Measurements from ENCODE around the gene ANKRD52. TPM values are rescaled to one million over a fixed set of nuclear protein-coding genes. Genes with fewer than 3 reads are reported as not detected.

Gene ANKRD52
- total and polyA plus RNA-seq, 9 of the 15 experiments (the other 6 are each of a cell fraction or from before 2014, with no cell fraction given) = 0.52 to 46.8 (median 7.9) TPM

DNA sequence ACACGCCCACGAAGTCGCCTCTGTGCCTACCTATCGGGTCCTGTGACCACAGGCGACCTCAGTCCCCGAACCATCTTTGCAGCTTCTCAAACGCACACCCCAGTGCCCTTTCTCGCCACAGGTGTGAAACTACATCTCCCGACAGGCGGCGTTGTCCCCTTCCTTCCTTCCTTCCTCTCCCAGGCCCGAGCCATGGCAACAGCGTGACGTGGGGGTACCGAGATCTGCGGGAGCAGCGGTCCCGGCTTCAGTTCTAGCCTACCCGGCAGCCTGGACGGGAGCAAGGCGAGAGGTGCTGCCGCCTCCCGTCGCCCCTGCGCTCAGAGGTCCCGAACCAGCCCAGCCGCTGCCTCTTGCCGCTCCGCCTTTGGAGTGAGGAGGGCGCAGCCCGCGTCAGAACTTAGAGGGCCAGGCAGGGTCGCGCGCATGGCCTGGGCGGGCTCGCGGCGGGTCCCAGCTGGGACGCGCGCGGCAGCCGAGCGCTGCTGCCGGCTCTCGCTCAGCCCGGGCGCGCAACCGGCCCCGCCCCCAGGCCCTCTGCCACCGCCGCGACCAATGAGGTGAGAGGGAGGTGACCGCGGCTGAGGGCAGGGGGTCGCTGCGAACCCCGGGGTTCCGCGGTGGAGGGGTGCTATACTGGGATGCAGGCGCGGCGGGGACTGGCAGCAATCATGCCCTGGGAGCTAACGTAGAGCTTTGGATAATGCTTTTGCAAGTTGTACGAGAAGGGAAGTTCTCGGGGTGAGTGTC lies 8.7 kb upstream of the ANKRD52 start, which contains the start of gene COQ10A (continued):
- TF ChIP-seq, protein P1, sequence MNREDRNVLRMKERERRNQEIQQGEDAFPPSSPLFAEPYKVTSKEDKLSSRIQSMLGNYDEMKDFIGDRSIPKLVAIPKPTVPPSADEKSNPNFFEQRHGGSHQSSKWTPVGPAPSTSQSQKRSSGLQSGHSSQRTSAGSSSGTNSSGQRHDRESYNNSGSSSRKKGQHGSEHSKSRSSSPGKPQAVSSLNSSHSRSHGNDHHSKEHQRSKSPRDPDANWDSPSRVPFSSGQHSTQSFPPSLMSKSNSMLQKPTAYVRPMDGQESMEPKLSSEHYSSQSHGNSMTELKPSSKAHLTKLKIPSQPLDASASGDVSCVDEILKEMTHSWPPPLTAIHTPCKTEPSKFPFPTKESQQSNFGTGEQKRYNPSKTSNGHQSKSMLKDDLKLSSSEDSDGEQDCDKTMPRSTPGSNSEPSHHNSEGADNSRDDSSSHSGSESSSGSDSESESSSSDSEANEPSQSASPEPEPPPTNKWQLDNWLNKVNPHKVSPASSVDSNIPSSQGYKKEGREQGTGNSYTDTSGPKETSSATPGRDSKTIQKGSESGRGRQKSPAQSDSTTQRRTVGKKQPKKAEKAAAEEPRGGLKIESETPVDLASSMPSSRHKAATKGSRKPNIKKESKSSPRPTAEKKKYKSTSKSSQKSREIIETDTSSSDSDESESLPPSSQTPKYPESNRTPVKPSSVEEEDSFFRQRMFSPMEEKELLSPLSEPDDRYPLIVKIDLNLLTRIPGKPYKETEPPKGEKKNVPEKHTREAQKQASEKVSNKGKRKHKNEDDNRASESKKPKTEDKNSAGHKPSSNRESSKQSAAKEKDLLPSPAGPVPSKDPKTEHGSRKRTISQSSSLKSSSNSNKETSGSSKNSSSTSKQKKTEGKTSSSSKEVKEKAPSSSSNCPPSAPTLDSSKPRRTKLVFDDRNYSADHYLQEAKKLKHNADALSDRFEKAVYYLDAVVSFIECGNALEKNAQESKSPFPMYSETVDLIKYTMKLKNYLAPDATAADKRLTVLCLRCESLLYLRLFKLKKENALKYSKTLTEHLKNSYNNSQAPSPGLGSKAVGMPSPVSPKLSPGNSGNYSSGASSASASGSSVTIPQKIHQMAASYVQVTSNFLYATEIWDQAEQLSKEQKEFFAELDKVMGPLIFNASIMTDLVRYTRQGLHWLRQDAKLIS (CRISPR knock-in tag; IDR thresholded peaks at IDR 0.05) = peak; percentile 85
- TF ChIP-seq ZNF174 (CRISPR knock-in tag; IDR thresholded peaks at IDR 0.05) (no peak), ZFPM2 (CRISPR knock-in tag; IDR thresholded peaks at IDR 0.05) (no peak), ZNF354B (CRISPR knock-in tag; IDR thresholded peaks at IDR 0.05) (no peak), GATAD2A (IDR thresholded peaks at IDR 0.05) (no peak), PCBP1 (IDR thresholded peaks at IDR 0.05; ENCODE audit: low read depth, low read length, poor library complexity, severe bottlenecking) (no peak), PHB2 (IDR thresholded peaks at IDR 0.05; ENCODE audit: low read depth) (no peak), TEAD4 (IDR thresholded peaks at IDR 0.05; ENCODE audit: low read length) (no peak), TEAD4 (CRISPR knock-in tag; IDR thresholded peaks at IDR 0.05; ENCODE audit: borderline replicate concordance) (no peak), CBX5 (IDR thresholded peaks at IDR 0.05; ENCODE audit: borderline replicate concordance, low read depth) (no peak), ZNF589 (CRISPR knock-in tag; IDR thresholded peaks at IDR 0.05; ENCODE audit: low read depth) (no peak), NUFIP1 (IDR thresholded peaks at IDR 0.05; ENCODE audit: partially characterized antibody) (no peak)
- TF ChIP-seq, protein P2, sequence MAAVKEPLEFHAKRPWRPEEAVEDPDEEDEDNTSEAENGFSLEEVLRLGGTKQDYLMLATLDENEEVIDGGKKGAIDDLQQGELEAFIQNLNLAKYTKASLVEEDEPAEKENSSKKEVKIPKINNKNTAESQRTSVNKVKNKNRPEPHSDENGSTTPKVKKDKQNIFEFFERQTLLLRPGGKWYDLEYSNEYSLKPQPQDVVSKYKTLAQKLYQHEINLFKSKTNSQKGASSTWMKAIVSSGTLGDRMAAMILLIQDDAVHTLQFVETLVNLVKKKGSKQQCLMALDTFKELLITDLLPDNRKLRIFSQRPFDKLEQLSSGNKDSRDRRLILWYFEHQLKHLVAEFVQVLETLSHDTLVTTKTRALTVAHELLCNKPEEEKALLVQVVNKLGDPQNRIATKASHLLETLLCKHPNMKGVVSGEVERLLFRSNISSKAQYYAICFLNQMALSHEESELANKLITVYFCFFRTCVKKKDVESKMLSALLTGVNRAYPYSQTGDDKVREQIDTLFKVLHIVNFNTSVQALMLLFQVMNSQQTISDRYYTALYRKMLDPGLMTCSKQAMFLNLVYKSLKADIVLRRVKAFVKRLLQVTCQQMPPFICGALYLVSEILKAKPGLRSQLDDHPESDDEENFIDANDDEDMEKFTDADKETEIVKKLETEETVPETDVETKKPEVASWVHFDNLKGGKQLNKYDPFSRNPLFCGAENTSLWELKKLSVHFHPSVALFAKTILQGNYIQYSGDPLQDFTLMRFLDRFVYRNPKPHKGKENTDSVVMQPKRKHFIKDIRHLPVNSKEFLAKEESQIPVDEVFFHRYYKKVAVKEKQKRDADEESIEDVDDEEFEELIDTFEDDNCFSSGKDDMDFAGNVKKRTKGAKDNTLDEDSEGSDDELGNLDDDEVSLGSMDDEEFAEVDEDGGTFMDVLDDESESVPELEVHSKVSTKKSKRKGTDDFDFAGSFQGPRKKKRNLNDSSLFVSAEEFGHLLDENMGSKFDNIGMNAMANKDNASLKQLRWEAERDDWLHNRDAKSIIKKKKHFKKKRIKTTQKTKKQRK (IDR thresholded peaks at IDR 0.05; ENCODE audit: borderline replicate concordance, low read depth, low read length) = no peak
- TF ChIP-seq, protein P3, sequence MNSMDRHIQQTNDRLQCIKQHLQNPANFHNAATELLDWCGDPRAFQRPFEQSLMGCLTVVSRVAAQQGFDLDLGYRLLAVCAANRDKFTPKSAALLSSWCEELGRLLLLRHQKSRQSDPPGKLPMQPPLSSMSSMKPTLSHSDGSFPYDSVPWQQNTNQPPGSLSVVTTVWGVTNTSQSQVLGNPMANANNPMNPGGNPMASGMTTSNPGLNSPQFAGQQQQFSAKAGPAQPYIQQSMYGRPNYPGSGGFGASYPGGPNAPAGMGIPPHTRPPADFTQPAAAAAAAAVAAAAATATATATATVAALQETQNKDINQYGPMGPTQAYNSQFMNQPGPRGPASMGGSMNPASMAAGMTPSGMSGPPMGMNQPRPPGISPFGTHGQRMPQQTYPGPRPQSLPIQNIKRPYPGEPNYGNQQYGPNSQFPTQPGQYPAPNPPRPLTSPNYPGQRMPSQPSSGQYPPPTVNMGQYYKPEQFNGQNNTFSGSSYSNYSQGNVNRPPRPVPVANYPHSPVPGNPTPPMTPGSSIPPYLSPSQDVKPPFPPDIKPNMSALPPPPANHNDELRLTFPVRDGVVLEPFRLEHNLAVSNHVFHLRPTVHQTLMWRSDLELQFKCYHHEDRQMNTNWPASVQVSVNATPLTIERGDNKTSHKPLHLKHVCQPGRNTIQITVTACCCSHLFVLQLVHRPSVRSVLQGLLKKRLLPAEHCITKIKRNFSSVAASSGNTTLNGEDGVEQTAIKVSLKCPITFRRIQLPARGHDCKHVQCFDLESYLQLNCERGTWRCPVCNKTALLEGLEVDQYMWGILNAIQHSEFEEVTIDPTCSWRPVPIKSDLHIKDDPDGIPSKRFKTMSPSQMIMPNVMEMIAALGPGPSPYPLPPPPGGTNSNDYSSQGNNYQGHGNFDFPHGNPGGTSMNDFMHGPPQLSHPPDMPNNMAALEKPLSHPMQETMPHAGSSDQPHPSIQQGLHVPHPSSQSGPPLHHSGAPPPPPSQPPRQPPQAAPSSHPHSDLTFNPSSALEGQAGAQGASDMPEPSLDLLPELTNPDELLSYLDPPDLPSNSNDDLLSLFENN (IDR thresholded peaks at IDR 0.05; ENCODE audit: low read depth in 2 of 2, low read length in 2 of 2) = no peak

All from K562 (cell line).